ENCODE measurements around the gene DDX5.

- TF ChIP-seq CTCF (IDR thresholded peaks at IDR 0.05) = no peak
- TF ChIP-seq POLR2A (IDR thresholded peaks at IDR 0.05) = no peak
Measured at GRCh38 chr17:64496348-64496785, 9.7 kb downstream of the DDX5 start.
